GM12891 (cell line): ENCODE measurements around the gene ZNF69.

Source experiments
- PAX5 ChIP-seq: IDR thresholded peaks from 2 replicates; pipeline ENCODE4 v1.6.1; 2011; ENCODE audit warnings: low read length, moderate library complexity, mild to moderate bottlenecking; ENCODE audit not compliant: insufficient read depth, severe bottlenecking
- POLR2A ChIP-seq: IDR thresholded peaks from 2 replicates; pipeline ENCODE4 v1.6.1; 2011; ENCODE audit warnings: low read depth, low read length, control low read depth
- POLR2AphosphoS5 ChIP-seq: IDR thresholded peaks from 2 replicates; pipeline ENCODE4 v1.6.1; 2011; ENCODE audit warnings: low read depth, low read length, control low read depth
- POU2F2 ChIP-seq: IDR thresholded peaks from 2 replicates; pipeline ENCODE4 v1.6.1; 2011; ENCODE audit warnings: low read depth, mild to moderate bottlenecking, control low read depth, low read length, moderate library complexity
- SPI1 ChIP-seq: IDR thresholded peaks from 2 replicates; pipeline ENCODE4 v1.6.1; 2011; ENCODE audit warnings: low read depth, low read length, control low read depth
- TAF1 ChIP-seq: IDR thresholded peaks from 2 replicates; pipeline ENCODE4 v1.6.1; 2011; ENCODE audit warnings: low read depth, low read length, control low read depth

DNA sequence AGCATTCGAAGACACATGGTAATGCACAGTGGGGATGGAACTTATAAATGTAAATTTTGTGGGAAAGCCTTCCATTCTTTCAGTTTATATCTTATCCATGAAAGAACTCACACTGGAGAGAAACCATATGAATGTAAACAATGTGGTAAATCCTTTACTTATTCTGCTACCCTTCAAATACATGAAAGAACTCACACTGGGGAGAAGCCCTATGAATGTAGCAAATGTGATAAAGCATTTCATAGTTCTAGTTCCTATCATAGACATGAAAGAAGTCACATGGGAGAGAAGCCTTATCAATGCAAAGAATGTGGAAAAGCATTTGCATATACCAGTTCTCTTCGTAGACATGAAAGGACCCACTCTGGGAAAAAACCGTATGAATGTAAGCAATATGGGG is 61.1 kb downstream of the ZNF69 start:
- TF ChIP-seq POLR2AphosphoS5 = no peak
- no peak for TF ChIP-seq POLR2A
- TF ChIP-seq TAF1 = no peak
- TF ChIP-seq POU2F2 = no peak
- no peak for TF ChIP-seq SPI1
- TF ChIP-seq PAX5 = no peak
